Measurements from ENCODE around the gene COG1. TPM values are rescaled to one million over a fixed set of nuclear protein-coding genes. Genes with fewer than 3 reads are reported as not detected.

COG1 gene
- total RNA-seq, 1 donor from 2014 or later: 45.1 TPM

DNA sequence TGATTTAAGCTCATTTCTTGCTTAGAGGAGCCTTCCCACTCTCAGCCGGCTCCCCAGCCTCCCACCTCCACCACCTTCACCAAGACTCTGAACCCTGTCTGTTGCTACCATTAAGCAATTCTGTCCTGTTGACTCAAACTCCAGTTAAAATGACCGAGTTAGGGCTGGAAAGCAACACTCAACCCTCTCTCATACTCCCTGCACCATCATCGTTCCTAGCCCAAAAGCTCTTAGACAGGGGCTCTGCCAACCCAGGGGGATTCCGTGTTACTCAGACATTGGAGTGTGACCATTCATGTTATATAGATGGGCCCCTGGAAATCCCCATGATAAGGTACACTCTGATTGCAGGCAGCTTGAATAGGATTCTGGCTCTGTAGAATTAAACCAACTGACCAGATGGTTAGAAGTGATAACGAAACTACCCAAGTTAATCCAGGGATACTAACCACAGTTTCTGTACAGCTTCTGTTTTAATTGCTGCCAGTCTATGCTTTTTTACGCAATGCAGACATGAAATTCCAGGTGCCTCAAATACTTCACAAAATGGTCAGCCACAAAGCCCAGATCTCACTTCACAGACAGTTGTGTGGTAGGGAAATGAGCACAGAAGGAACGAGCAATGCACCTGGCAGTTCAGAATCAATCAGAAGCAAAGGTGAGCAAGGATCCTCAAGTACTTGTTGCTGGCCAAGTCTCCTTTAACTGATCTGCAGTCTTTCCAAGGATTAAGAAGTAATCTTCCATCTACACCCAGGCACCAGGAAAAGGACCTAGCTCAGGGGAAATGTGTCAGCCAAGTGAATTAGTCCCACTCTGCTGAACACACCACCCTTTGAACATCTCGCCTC is 25.9 kb upstream of the COG1 start:
- H3K27me3 Mint-ChIP-seq (ENCODE audit: low read depth): peaks cover 35% of the 10 kb centered on the region
- peaks cover 20% of the 10 kb centered on the region for H3K4me1 Mint-ChIP-seq (ENCODE audit: low read depth)
- no peak for DNase-seq (ENCODE audit: low spot score)
- peak overlapping the region; percentile 80 for H3K4me3 Mint-ChIP-seq (ENCODE audit: unreplicated experiment)
- H3K9me3 Mint-ChIP-seq (ENCODE audit: low read depth): no peaks in the 10 kb centered on the region
- H3K36me3 Mint-ChIP-seq (ENCODE audit: low read depth): no peaks in the 10 kb centered on the region
- no peak overlapping the region for H3K27ac Mint-ChIP-seq (ENCODE audit: unreplicated experiment)
- TF ChIP-seq, protein P1, sequence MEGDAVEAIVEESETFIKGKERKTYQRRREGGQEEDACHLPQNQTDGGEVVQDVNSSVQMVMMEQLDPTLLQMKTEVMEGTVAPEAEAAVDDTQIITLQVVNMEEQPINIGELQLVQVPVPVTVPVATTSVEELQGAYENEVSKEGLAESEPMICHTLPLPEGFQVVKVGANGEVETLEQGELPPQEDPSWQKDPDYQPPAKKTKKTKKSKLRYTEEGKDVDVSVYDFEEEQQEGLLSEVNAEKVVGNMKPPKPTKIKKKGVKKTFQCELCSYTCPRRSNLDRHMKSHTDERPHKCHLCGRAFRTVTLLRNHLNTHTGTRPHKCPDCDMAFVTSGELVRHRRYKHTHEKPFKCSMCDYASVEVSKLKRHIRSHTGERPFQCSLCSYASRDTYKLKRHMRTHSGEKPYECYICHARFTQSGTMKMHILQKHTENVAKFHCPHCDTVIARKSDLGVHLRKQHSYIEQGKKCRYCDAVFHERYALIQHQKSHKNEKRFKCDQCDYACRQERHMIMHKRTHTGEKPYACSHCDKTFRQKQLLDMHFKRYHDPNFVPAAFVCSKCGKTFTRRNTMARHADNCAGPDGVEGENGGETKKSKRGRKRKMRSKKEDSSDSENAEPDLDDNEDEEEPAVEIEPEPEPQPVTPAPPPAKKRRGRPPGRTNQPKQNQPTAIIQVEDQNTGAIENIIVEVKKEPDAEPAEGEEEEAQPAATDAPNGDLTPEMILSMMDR (IDR thresholded peaks at IDR 0.05): no peak

DNA sequence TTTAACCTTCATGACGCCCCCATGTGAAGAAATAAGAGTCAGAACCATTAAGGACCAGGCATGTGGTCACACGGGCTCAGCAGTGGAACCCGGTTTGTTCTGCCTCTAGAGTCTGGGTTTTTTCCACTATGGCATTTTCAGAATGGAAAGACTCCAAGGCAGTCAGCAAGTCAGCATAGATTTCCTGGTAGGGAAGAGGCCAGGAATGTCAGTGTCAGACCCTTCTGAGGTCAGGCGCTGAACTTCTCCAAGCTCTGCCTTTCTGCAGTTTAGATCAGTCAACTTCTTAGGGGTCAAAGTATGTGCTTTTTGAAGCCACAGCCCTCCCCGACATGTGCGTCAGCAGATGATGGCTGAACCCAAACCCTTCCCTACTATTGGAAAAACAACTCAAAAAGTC is 24.2 kb upstream of the COG1 start:
- Mint-ChIP-seq H3K9me3 (ENCODE audit: low read depth) (no peaks in the 10 kb centered on the region), H3K4me3 (ENCODE audit: unreplicated experiment) (no peak overlapping the region), H3K36me3 (ENCODE audit: low read depth) (no peaks in the 10 kb centered on the region), H3K27ac (ENCODE audit: unreplicated experiment) (no peak overlapping the region), H3K27me3 (ENCODE audit: low read depth) (peaks cover 25% of the 10 kb centered on the region), H3K4me1 (ENCODE audit: low read depth) (peaks cover 20% of the 10 kb centered on the region)
- TF ChIP-seq, protein P1 (IDR thresholded peaks at IDR 0.05): no peak
- DNase-seq (ENCODE audit: low spot score): no peak

DNA sequence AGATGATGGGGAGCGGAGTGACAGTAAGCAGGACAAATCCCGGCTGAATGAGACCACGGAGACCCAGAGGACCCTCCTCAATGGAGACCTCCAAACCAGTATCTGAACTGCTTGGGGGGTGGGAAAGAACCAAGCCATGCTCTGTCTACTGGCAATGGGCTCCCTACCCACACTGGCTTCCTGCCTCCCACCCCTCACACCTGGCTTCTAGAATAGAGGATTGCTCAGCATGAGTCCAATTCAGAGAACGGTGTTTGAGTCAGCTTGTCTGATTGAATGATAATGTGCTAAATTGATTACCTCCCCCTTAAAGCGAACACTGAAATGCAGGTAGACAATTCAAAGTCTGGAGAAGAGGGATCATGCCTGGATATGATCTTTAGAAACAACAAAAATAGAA is 22.5 kb upstream of the COG1 start:
- no peak overlapping the region for H3K4me3 Mint-ChIP-seq (ENCODE audit: unreplicated experiment)
- H3K27me3 Mint-ChIP-seq (ENCODE audit: low read depth): peaks cover 18% of the 10 kb centered on the region
- TF ChIP-seq, protein P1 (IDR thresholded peaks at IDR 0.05): no peak
- no peak overlapping the region for H3K27ac Mint-ChIP-seq (ENCODE audit: unreplicated experiment)
- DNase-seq (ENCODE audit: low spot score): no peak
- H3K36me3 Mint-ChIP-seq (ENCODE audit: low read depth): no peaks in the 10 kb centered on the region
- no peaks in the 10 kb centered on the region for H3K9me3 Mint-ChIP-seq (ENCODE audit: low read depth)
- H3K4me1 Mint-ChIP-seq (ENCODE audit: low read depth): peaks cover 14% of the 10 kb centered on the region

DNA sequence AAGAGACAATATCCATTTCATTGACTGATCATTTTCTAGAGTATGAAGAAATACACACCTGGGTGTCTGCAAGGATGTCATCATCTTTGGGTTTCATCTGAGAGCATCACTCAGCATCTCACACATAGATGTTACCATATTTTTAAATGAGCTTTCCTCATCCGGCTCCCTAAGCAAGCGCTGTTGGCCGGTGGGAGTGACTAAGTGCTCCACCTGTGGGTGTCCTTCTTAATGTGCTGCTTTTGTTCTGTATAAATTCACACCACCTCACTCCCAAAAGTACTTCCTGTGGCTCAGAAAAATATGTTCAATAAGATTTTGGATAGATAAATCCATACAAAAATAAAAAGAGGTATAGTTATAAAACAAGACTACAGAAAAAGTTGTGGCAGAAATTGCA is 20.6 kb upstream of the COG1 start:
- DNase-seq (ENCODE audit: low spot score): no peak
- Mint-ChIP-seq H3K4me1 (ENCODE audit: low read depth) (no peaks in the 10 kb centered on the region), H3K27ac (ENCODE audit: unreplicated experiment) (no peak overlapping the region), H3K9me3 (ENCODE audit: low read depth) (no peaks in the 10 kb centered on the region), H3K36me3 (ENCODE audit: low read depth) (no peaks in the 10 kb centered on the region), H3K27me3 (ENCODE audit: low read depth) (peaks cover 10% of the 10 kb centered on the region), H3K4me3 (ENCODE audit: unreplicated experiment) (no peak overlapping the region)
- TF ChIP-seq, protein P1 (IDR thresholded peaks at IDR 0.05): no peak

DNA sequence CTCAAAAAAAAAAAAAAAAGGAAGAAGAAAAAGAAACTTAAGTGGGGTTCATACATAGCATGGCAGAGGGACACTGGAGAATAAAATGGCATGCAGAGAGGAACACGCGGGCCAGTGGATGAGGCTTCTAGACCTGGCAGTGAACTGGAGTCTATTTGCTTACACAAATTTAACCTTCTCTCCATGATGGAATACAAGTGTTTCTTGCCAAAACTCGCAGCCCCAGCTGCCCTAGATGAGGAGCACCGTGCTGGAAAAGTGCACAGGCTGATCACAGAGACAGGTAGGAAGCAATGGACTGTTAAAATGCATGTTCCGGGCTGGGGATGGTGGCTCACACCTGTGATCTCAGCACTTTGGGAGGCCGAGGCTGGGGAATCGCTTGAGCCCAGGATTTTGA is 18.7 kb upstream of the COG1 start:
- H3K4me1 Mint-ChIP-seq (ENCODE audit: low read depth): no peaks in the 10 kb centered on the region
- H3K4me3 Mint-ChIP-seq (ENCODE audit: unreplicated experiment): no peak overlapping the region
- H3K27ac Mint-ChIP-seq (ENCODE audit: unreplicated experiment): no peak overlapping the region
- H3K36me3 Mint-ChIP-seq (ENCODE audit: low read depth): no peaks in the 10 kb centered on the region
- no peaks in the 10 kb centered on the region for H3K27me3 Mint-ChIP-seq (ENCODE audit: low read depth)
- H3K9me3 Mint-ChIP-seq (ENCODE audit: low read depth): no peaks in the 10 kb centered on the region
- no peak for DNase-seq (ENCODE audit: low spot score)
- TF ChIP-seq, protein P1 (IDR thresholded peaks at IDR 0.05): no peak
